ENCODE results near the gene TRIM31.

TRIM31 gene

GRCh38 chr6:30157999-30158398 lies 45.1 kb upstream of the TRIM31 start:
- DNase-seq (ENCODE audit: low read depth) = no peak
- TF ChIP-seq CTCF (IDR thresholded peaks at IDR 0.05; ENCODE audit: insufficient read depth, low read depth, low read length, missing control alignments) = no peak

GRCh38 chr6:30157581-30157980 lies 44.7 kb upstream of the TRIM31 start:
- no peak overlapping the region for H3K4me3 ChIP-seq (ENCODE audit: low read length)
- DNase-seq (ENCODE audit: low read depth) = no peak
- no peak for TF ChIP-seq CTCF (IDR thresholded peaks at IDR 0.05; ENCODE audit: insufficient read depth, low read depth, low read length, missing control alignments)

More at GRCh38 chr6:30157999-30158398, 45.1 kb upstream of the TRIM31 start:
- no peak overlapping the region for H3K4me3 ChIP-seq (ENCODE audit: low read length)

- DNase-seq (ENCODE audit: low read depth) = no peak
- no peak for TF ChIP-seq CTCF (IDR thresholded peaks at IDR 0.05; ENCODE audit: insufficient read depth, low read depth, low read length, missing control alignments)
- no peak overlapping the region for H3K4me3 ChIP-seq (ENCODE audit: low read length)
Observed at GRCh38 chr6:30156774-30157173, 43.9 kb upstream of the TRIM31 start.

GRCh38 chr6:30156262-30156599 lies 43.3 kb upstream of the TRIM31 start:
- no peak overlapping the region for H3K4me3 ChIP-seq (ENCODE audit: low read length)
- DNase-seq (ENCODE audit: low read depth) = peak; percentile 79
- no peak for TF ChIP-seq CTCF (IDR thresholded peaks at IDR 0.05; ENCODE audit: insufficient read depth, low read depth, low read length, missing control alignments)

- no peak for TF ChIP-seq CTCF (IDR thresholded peaks at IDR 0.05; ENCODE audit: insufficient read depth, low read depth, low read length, missing control alignments)
- DNase-seq (ENCODE audit: low read depth) = no peak
- no peak overlapping the region for H3K4me3 ChIP-seq (ENCODE audit: low read length)
Observed at GRCh38 chr6:30155520-30156261, 42.8 kb upstream of the TRIM31 start.

GRCh38 chr6:30154709-30155519 lies 42.0 kb upstream of the TRIM31 start:
- no peak overlapping the region for H3K4me3 ChIP-seq (ENCODE audit: low read length)
- peak; percentile 77 for DNase-seq (ENCODE audit: low read depth)
- no peak for TF ChIP-seq CTCF (IDR thresholded peaks at IDR 0.05; ENCODE audit: insufficient read depth, low read depth, low read length, missing control alignments)
